B cell (primary cell): Measurements from ENCODE around the gene GMCL2. TPM values are rescaled to one million over a fixed set of nuclear protein-coding genes. Genes with fewer than 3 reads are reported as not detected.
A peak's percentile ranks its signal among the peaks of the same experiment; 100 is the strongest.

Experiments used
- ATAC-seq: fragments of 200-7000 bp; cut with Tn5 transposase; one replicate; pipeline ENCODE4 v1.10.0; 2021; ENCODE audit warnings: low read depth, mild to moderate bottlenecking, moderate number of reproducible peaks, moderate library complexity
- CTCF ChIA-PET: fragments of 350-600 bp; sonication (Branson Sonifier 250); formaldehyde crosslinking; loops from one replicate; lab custom pipeline; 2021; ENCODE audit warnings: antibody characterized with exemption, inconsistent platforms; lab: Charles Lee
- POLR2A ChIA-PET: fragments of 350-600 bp; sonication (Branson Sonifier 250); formaldehyde crosslinking; loops from one replicate; lab custom pipeline; 2021; ENCODE audit warnings: antibody characterized with exemption; lab: Charles Lee
- DNase-seq: peaks from one replicate; pipeline ENCODE4 v3.0.0; 2013
- H2AFZ ChIP-seq: 2 replicates; pipeline ENCODE4 v1.6.1; 2012; ENCODE audit warnings: mild to moderate bottlenecking, low read depth, low read length; ENCODE audit not compliant: insufficient read depth, poor library complexity, severe bottlenecking
- H3K27ac ChIP-seq, 2 donors: 1 replicate in 1 of 2; 2 replicates in 1 of 2; pipeline ENCODE4 v1.5.1; 2012 to 2013; ENCODE audit warnings: low read length in 2 of 2, mild to moderate bottlenecking in 2 of 2, moderate library complexity in 1 of 2
- H3K27me3 ChIP-seq, 4 experiments: fragments of 200-600 bp in 1 of 4; sonication (generic) in 1 of 4; replicated peaks in 1 of 4; 1 replicate in 2 of 4; 2 replicates in 2 of 4; pipeline versions ENCODE4 v1.6.1 to v1.7.0; 2013 to 2016; ENCODE audit warnings: low read length in 3 of 4, mild to moderate bottlenecking in 2 of 4, mixed read lengths in 1 of 4, moderate library complexity in 1 of 4; ENCODE audit not compliant: insufficient read depth in 4 of 4, control insufficient read depth in 3 of 4; ENCODE audit errors: control extremely low read depth in 1 of 4
- H3K36me3 ChIP-seq, 2 experiments: replicated peaks in 1 of 2; 1 replicate in 1 of 2; 2 replicates in 1 of 2; pipeline versions ENCODE4 v1.6.1 to v1.7.1; 2013; ENCODE audit warnings: low read length in 1 of 2; ENCODE audit not compliant: insufficient read depth in 2 of 2, control insufficient read depth in 1 of 2; ENCODE audit errors: control extremely low read depth in 1 of 2, extremely low read depth in 1 of 2
- H3K4me1 ChIP-seq, 2 donors: fragments of 200-600 bp in 1 of 2; sonication (generic) in 1 of 2; 1 replicate in 1 of 2; 2 replicates in 1 of 2; pipeline versions ENCODE4 v1.5.1 to v1.6.1; 2013 to 2017; ENCODE audit warnings: low read length in 2 of 2; ENCODE audit not compliant: control insufficient read depth in 2 of 2, insufficient read depth in 2 of 2
- H3K4me2 ChIP-seq: replicated peaks from 2 replicates; pipeline ENCODE3; 2012; ENCODE audit warnings: mild to moderate bottlenecking, low read depth, low read length; ENCODE audit not compliant: poor library complexity, severe bottlenecking
- H3K4me3 ChIP-seq, 5 experiments: fragments of 200-600 bp in 1 of 5; sonication (generic) in 1 of 5; 1 replicate in 3 of 5; 2 replicates in 2 of 5; pipeline versions ENCODE4 v1.5.1 to v1.7.0; 2011 to 2016; ENCODE audit warnings: low read length in 4 of 5, mild to moderate bottlenecking in 4 of 5, low read depth in 2 of 5, control low read depth in 1 of 5, moderate library complexity in 1 of 5; ENCODE audit not compliant: insufficient read depth in 1 of 5; ENCODE audit errors: control extremely low read depth in 1 of 5, extremely low read depth in 1 of 5
- H3K79me2 ChIP-seq: fragments of 200-600 bp; sonication (generic); one replicate; pipeline ENCODE4 v1.6.0; 2016; ENCODE audit warnings: low read length; ENCODE audit not compliant: control insufficient read depth, insufficient read depth
- H3K9ac ChIP-seq: fragments of 200-600 bp; sonication (generic); 2 replicates; pipeline ENCODE4 v1.6.1; 2017; ENCODE audit warnings: mild to moderate bottlenecking, low read length, moderate library complexity
- H3K9me3 ChIP-seq, 3 donors: one replicate each; pipeline versions ENCODE4 v1.6.1 to v1.7.1; 2013; ENCODE audit warnings: low read length in 2 of 3; ENCODE audit not compliant: control insufficient read depth in 2 of 3, insufficient read depth in 1 of 3; ENCODE audit errors: control extremely low read depth in 1 of 3
- H4K20me1 ChIP-seq: 2 replicates; pipeline ENCODE4 v1.6.0; 2012; ENCODE audit warnings: mild to moderate bottlenecking, low read length; ENCODE audit not compliant: insufficient read depth, control insufficient read depth, poor library complexity, severe bottlenecking
- H3K27ac Mint-ChIP-seq: one replicate; pipeline ENCODE4 v1.8.0; 2021; ENCODE audit warnings: mixed read lengths
- H3K27me3 Mint-ChIP-seq: one replicate; pipeline ENCODE4 v1.8.0; 2021; ENCODE audit warnings: mixed read lengths
- H3K4me1 Mint-ChIP-seq: one replicate; pipeline ENCODE4 v1.8.0; 2021; ENCODE audit warnings: mixed read lengths
- H3K4me3 Mint-ChIP-seq: one replicate; pipeline ENCODE4 v1.8.0; 2021; ENCODE audit warnings: mixed read lengths
- H3K9me3 Mint-ChIP-seq: one replicate; pipeline ENCODE4 v1.8.0; 2022; ENCODE audit warnings: mixed read lengths; ENCODE audit not compliant: insufficient read depth
- CTCF ChIP-seq: fragments of 200-600 bp; IDR thresholded peaks from one replicate; pipeline ENCODE4 v1.8.0; 2022; ENCODE audit warnings: antibody characterized with exemption, mild to moderate bottlenecking
- EZH2 ChIP-seq: IDR thresholded peaks from 2 replicates; pipeline ENCODE4 v1.6.1; 2012; ENCODE audit warnings: borderline replicate concordance, low read depth, mild to moderate bottlenecking, moderate library complexity, low read length; ENCODE audit not compliant: insufficient read depth, poor library complexity, severe bottlenecking
- WGBS: methylation state at CpG from one replicate; pipeline ENCODE4 v1.1.5; 2013; ENCODE audit warnings: missing lambda C conversion rate; ENCODE audit not compliant: insufficient coverage; 5-methylcytosine and 5-hydroxymethylcytosine counted together
- intact Hi-C: fragments of 100-400 bp; cut with micrococcal nuclease; formaldehyde crosslinking; loops from one replicate; pipeline ENCODE4 v1.10.0; 2022
- polyA plus RNA-seq: library from polyadenylated mRNA; depleted of rRNA; stranded (reverse); fragments of >200 nt; gene quantifications from 2 replicates; pipeline ENCODE4 v1.2.3, GENCODE V29; 2012
- total RNA-seq, 2 donors: library from RNA; stranded (reverse); fragments of 120-200 nt in 1 of 2; gene quantifications; 1 replicate in 1 of 2; 2 replicates in 1 of 2; pipeline versions ENCODE4 v1.2.3 to v1.2.4, GENCODE V29; 2013 to 2022

The GMCL2 gene
- total and polyA plus RNA-seq, 2 donors (not counting 1 experiment from before 2014, with no cell fraction given) = not detected

GRCh38 chr5:178207183-178207916 is 20.2 kb upstream of the GMCL2 start:
- Histone ChIP-seq H4K20me1 (peaks cover 55% of the 10 kb centered on the region), H3K4me1 (peaks cover 12 to 18% of the 10 kb centered on the region in 2 donors), H3K27me3 (no peaks in the 10 kb centered on the region), H3K27ac (peak overlapping the region in 1 of 2 donors; percentile 79), H3K9me3 (no peaks in the 10 kb centered on the region), H3K4me2 (no peak overlapping the region), H3K4me3 (no peak overlapping the region), H3K79me2 (peaks cover 28% of the 10 kb centered on the region), H3K9ac (no peak overlapping the region), H3K36me3 (peaks cover 0 to 63% of the 10 kb centered on the region in 2 experiments), H2AFZ (no peak overlapping the region)
- ChIA-PET POLR2A (interaction anchor here (1.2 kb wide), 1 partner anchor 25 kb away, joined by 4 read pairs; the partner anchor contains the start of gene PHYKPL), CTCF (interaction anchor here (1.3 kb wide), 1 partner anchor 27 kb away, joined by 3 read pairs; no protein-coding TSS in a partner anchor)
- Mint-ChIP-seq H3K27ac (peak overlapping the region; percentile 15), H3K4me3 (no peak overlapping the region), H3K4me1 (peaks cover 30% of the 10 kb centered on the region), H3K9me3 (no peaks in the 10 kb centered on the region), H3K27me3 (no peaks in the 10 kb centered on the region)
- WGBS = 94% methylated on average over 5 of the region's 5 CpGs
- ATAC-seq (no peak), DNase-seq (peak; percentile 9)
- TF ChIP-seq CTCF (no peak), EZH2 (no peak)
- intact Hi-C loops = no loop called here
